Measurements from ENCODE around the gene AFF3. TPM values are rescaled to one million over a fixed set of nuclear protein-coding genes. Genes with fewer than 3 reads are reported as not detected.

The AFF3 gene
- total RNA-seq, 4 donors from 2014 or later = 8.5 to 77.2 (median 27.1) TPM

DNA sequence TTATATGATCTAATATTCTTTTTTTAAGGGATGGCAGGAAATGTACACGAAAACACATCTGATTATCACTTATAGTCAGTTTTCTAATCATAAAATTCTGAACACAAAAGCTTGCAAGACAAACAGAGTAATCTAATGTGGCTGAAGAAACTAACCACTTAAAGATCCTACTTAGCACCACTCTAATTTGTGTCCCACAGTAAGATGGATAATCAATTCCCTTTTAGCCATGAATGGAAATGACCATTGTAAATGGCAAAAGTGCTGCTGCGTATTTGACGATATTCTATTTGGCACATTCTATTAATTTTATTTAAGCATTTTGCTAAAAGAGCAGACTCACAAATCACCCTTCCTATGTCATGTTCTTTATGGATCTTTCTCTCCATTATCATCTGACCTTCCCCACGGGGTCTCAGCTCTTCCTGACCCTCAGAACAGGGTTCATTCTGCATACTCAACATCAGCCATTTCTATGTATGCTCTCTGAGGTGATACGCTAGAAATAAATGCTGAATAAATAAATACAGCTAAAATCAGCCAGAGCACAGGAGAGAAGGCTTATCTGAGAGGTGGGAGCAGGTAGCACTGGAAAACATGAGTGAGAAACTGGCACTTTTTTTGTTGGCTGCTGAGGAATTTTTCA lies 295.8 kb downstream of the AFF3 start:
- no peaks in the 10 kb centered on the region for H3K27me3 ChIP-seq
- no peak for DNase-seq
- H3K4me3 ChIP-seq = no peak overlapping the region
- no peak overlapping the region for H3K27ac ChIP-seq
- no peaks in the 10 kb centered on the region for H3K36me3 ChIP-seq
- intact Hi-C loops (cut with DNase I; ENCODE audit: low total_unique reads) = no loop called here
- no peak for TF ChIP-seq POLR2A (IDR thresholded peaks at IDR 0.05)
- TF ChIP-seq, protein P1, sequence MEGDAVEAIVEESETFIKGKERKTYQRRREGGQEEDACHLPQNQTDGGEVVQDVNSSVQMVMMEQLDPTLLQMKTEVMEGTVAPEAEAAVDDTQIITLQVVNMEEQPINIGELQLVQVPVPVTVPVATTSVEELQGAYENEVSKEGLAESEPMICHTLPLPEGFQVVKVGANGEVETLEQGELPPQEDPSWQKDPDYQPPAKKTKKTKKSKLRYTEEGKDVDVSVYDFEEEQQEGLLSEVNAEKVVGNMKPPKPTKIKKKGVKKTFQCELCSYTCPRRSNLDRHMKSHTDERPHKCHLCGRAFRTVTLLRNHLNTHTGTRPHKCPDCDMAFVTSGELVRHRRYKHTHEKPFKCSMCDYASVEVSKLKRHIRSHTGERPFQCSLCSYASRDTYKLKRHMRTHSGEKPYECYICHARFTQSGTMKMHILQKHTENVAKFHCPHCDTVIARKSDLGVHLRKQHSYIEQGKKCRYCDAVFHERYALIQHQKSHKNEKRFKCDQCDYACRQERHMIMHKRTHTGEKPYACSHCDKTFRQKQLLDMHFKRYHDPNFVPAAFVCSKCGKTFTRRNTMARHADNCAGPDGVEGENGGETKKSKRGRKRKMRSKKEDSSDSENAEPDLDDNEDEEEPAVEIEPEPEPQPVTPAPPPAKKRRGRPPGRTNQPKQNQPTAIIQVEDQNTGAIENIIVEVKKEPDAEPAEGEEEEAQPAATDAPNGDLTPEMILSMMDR (IDR thresholded peaks at IDR 0.05) = no peak
- H3K9me3 ChIP-seq = no peaks in the 10 kb centered on the region
- H3K4me1 ChIP-seq = no peaks in the 10 kb centered on the region

GRCh38 chr2:99845296-99845695 lies 297.1 kb downstream of the AFF3 start:
- TF ChIP-seq, protein P1 (IDR thresholded peaks at IDR 0.05) = no peak
- DNase-seq = no peak
- H3K9me3 ChIP-seq = no peaks in the 10 kb centered on the region
- intact Hi-C loops (cut with DNase I; ENCODE audit: low total_unique reads) = no loop called here
- no peaks in the 10 kb centered on the region for H3K36me3 ChIP-seq
- no peak overlapping the region for H3K4me3 ChIP-seq
- H3K27ac ChIP-seq = no peak overlapping the region
- H3K4me1 ChIP-seq = no peaks in the 10 kb centered on the region
- no peaks in the 10 kb centered on the region for H3K27me3 ChIP-seq

- Histone ChIP-seq H3K36me3 (no peaks in the 10 kb centered on the region), H3K27me3 (no peaks in the 10 kb centered on the region), H3K4me1 (no peaks in the 10 kb centered on the region), H3K27ac (no peak overlapping the region), H3K4me3 (no peak overlapping the region), H3K9me3 (no peaks in the 10 kb centered on the region)
- DNase-seq = no peak
- TF ChIP-seq, protein P1 (IDR thresholded peaks at IDR 0.05) = no peak
- no peak for TF ChIP-seq POLR2A (IDR thresholded peaks at IDR 0.05)
- intact Hi-C loops (cut with DNase I; ENCODE audit: low total_unique reads) = no loop called here
Measured at GRCh38 chr2:99842451-99842850, 299.9 kb downstream of the AFF3 start.

GRCh38 chr2:99841749-99842148 lies 300.6 kb downstream of the AFF3 start:
- Histone ChIP-seq H3K4me1 (no peaks in the 10 kb centered on the region), H3K27me3 (no peaks in the 10 kb centered on the region)
- intact Hi-C loops (cut with DNase I; ENCODE audit: low total_unique reads) = no loop called here

GRCh38 chr2:99840831-99841230 lies 301.6 kb downstream of the AFF3 start:
- H3K36me3 ChIP-seq = no peaks in the 10 kb centered on the region
- H3K9me3 ChIP-seq = no peaks in the 10 kb centered on the region
- no peak for DNase-seq
- intact Hi-C loops (cut with DNase I; ENCODE audit: low total_unique reads) = no loop called here
- H3K27ac ChIP-seq = no peak overlapping the region
- H3K4me1 ChIP-seq = no peaks in the 10 kb centered on the region
- no peak for TF ChIP-seq POLR2A (IDR thresholded peaks at IDR 0.05)
- TF ChIP-seq, protein P1 (IDR thresholded peaks at IDR 0.05) = no peak
- no peak overlapping the region for H3K4me3 ChIP-seq
- no peaks in the 10 kb centered on the region for H3K27me3 ChIP-seq

More at GRCh38 chr2:99841749-99842148, 300.6 kb downstream of the AFF3 start:
- Histone ChIP-seq H3K4me3 (no peak overlapping the region), H3K9me3 (no peaks in the 10 kb centered on the region), H3K36me3 (no peaks in the 10 kb centered on the region), H3K27ac (no peak overlapping the region)
- TF ChIP-seq POLR2A (IDR thresholded peaks at IDR 0.05) = no peak
- TF ChIP-seq, protein P1 (IDR thresholded peaks at IDR 0.05) = no peak
- DNase-seq = no peak

All from uterus (tissue), 4 donors.